ENCODE data around the gene ZNF778. TPM values are rescaled to one million over a fixed set of nuclear protein-coding genes. Genes with fewer than 3 reads are reported as not detected.
"Not testable (repeated sequence)": the region's sequence is repeated elsewhere in the genome, so short reads cannot be mapped to it uniquely, and the experiment has no call there.

The ZNF778 gene
- total RNA-seq, 1 donor from 2014 or later = 8.7 TPM

- Histone ChIP-seq H3K4me3 (peak overlapping the region; percentile 78), H3K9me3 (replicated peaks) (no peaks in the 10 kb centered on the region), H3K4me1 (peaks cover 18% of the 10 kb centered on the region), H3K27me3 (ENCODE audit: low read depth) (peaks cover 7% of the 10 kb centered on the region), H3K36me3 (no peaks in the 10 kb centered on the region), H3K27ac (replicated peaks) (peak overlapping the region; percentile 96)
- intact Hi-C loops (cut with micrococcal nuclease) = no loop called here
- peak; percentile 63 for DNase-seq
- no peak for TF ChIP-seq CTCF (IDR thresholded peaks at IDR 0.05; ENCODE audit: borderline replicate concordance)
Observed at GRCh38 chr16:89241187-89242007, 23.9 kb downstream of the ZNF778 start.

- no peaks in the 10 kb centered on the region for H3K9me3 ChIP-seq (replicated peaks)
- H3K27ac ChIP-seq (replicated peaks) = no peak overlapping the region
- H3K36me3 ChIP-seq = no peaks in the 10 kb centered on the region
- H3K4me1 ChIP-seq = peaks cover 27% of the 10 kb centered on the region
- TF ChIP-seq CTCF (IDR thresholded peaks at IDR 0.05; ENCODE audit: borderline replicate concordance) = no peak
- intact Hi-C loops (cut with micrococcal nuclease) = no loop called here
- no peak for DNase-seq
- H3K4me3 ChIP-seq = no peak overlapping the region
- peaks cover 13% of the 10 kb centered on the region for H3K27me3 ChIP-seq (ENCODE audit: low read depth)
Observed at GRCh38 chr16:89242795-89243200, 25.3 kb downstream of the ZNF778 start.

GRCh38 chr16:89243664-89244063 is 26.2 kb downstream of the ZNF778 start:
- no peak overlapping the region for H3K4me3 ChIP-seq
- intact Hi-C loops (cut with micrococcal nuclease) = no loop called here
- peaks cover 6% of the 10 kb centered on the region for H3K9me3 ChIP-seq (replicated peaks)
- H3K27ac ChIP-seq (replicated peaks) = no peak overlapping the region
- no peaks in the 10 kb centered on the region for H3K36me3 ChIP-seq
- no peak for TF ChIP-seq CTCF (IDR thresholded peaks at IDR 0.05; ENCODE audit: borderline replicate concordance)
- H3K4me1 ChIP-seq = peaks cover 27% of the 10 kb centered on the region
- H3K27me3 ChIP-seq (ENCODE audit: low read depth) = peaks cover 13% of the 10 kb centered on the region
- DNase-seq = no peak

GRCh38 chr16:89244264-89244663 is 26.8 kb downstream of the ZNF778 start:
- peaks cover 27% of the 10 kb centered on the region for H3K4me1 ChIP-seq

GRCh38 chr16:89244754-89245153 is 27.3 kb downstream of the ZNF778 start:
- no peak overlapping the region for H3K27ac ChIP-seq (replicated peaks)
- peaks cover 13% of the 10 kb centered on the region for H3K27me3 ChIP-seq (ENCODE audit: low read depth)
- H3K9me3 ChIP-seq (replicated peaks) = peaks cover 14% of the 10 kb centered on the region
- no peaks in the 10 kb centered on the region for H3K36me3 ChIP-seq
- peaks cover 27% of the 10 kb centered on the region for H3K4me1 ChIP-seq
- DNase-seq = no peak
- no peak overlapping the region for H3K4me3 ChIP-seq
- no peak for TF ChIP-seq CTCF (IDR thresholded peaks at IDR 0.05; ENCODE audit: borderline replicate concordance)
- intact Hi-C loops (cut with micrococcal nuclease) = no loop called here

More at GRCh38 chr16:89244264-89244663, 26.8 kb downstream of the ZNF778 start:
- H3K4me3 ChIP-seq; H3K27ac ChIP-seq (replicated peaks); DNase-seq; intact Hi-C loops (cut with micrococcal nuclease); H3K36me3 ChIP-seq: not testable (repeated sequence)
- Histone ChIP-seq H3K27me3 (ENCODE audit: low read depth) (peaks cover 13% of the 10 kb centered on the region), H3K9me3 (replicated peaks) (peaks cover 12% of the 10 kb centered on the region)

GRCh38 chr16:89246383-89246902 is 28.9 kb downstream of the ZNF778 start:
- intact Hi-C loops (cut with micrococcal nuclease) = no loop called here
- Histone ChIP-seq H3K9me3 (replicated peaks) (peaks cover 19% of the 10 kb centered on the region), H3K4me1 (peaks cover 15% of the 10 kb centered on the region), H3K27ac (replicated peaks) (no peak overlapping the region), H3K27me3 (ENCODE audit: low read depth) (peaks cover 13% of the 10 kb centered on the region), H3K4me3 (peak overlapping the region; percentile 70), H3K36me3 (no peaks in the 10 kb centered on the region)
- no peak for TF ChIP-seq CTCF (IDR thresholded peaks at IDR 0.05; ENCODE audit: borderline replicate concordance)
- no peak for DNase-seq
